HG02571 (cell line): ENCODE measurements around the gene UBAP1L.
"Not testable (repeated sequence)": the region's sequence is repeated elsewhere in the genome, so short reads cannot be mapped to it uniquely, and the experiment has no call there.

Source experiments
- ATAC-seq: cut with Tn5 transposase; IDR thresholded peaks from one replicate; pipeline ENCODE4 v1.9.1; 2021; ENCODE audit warnings: mild to moderate bottlenecking, moderate library complexity; ENCODE audit not compliant: unreplicated experiment

Gene UBAP1L

DNA sequence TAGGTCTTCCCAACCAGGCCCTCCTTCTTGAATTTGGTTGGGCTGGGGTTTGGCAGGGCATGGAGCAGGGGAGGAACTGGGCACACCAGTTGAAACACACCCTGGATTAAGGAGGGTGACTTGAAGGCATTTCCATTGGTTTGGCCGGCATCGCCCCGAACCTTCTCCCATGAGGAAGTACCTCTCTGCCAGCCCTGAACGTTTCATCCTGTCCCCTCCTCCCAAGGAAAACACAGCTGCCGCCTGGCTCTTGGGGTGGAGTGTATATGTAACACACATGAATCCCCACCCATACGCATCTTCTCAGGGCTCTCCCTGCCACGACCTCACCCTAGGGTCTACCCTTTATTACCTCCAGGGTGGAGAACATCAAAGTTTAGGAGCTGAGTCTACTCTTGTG, 14.6 kb downstream of the UBAP1L start:
- ATAC-seq: no peak

DNA sequence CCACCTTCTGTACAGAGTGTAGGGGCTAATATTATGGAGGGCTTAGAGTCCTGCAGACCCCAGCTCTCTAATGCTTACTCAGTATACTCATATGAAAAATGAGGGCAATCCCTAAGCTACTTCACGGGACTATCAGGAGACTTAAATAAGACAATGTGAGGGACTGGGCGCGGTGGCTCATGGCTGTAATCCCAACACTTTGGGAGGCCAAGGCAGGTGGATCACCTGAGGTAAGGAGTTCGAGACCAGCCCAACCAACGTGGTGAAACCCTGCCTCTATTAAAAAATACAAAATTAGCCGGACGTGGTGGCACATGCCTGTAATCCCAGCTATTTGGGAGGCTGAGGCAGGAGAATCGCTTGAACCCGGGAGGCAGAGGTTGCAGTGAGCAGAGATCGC, 15.2 kb downstream of the UBAP1L start:
- not testable (repeated sequence) for ATAC-seq

DNA sequence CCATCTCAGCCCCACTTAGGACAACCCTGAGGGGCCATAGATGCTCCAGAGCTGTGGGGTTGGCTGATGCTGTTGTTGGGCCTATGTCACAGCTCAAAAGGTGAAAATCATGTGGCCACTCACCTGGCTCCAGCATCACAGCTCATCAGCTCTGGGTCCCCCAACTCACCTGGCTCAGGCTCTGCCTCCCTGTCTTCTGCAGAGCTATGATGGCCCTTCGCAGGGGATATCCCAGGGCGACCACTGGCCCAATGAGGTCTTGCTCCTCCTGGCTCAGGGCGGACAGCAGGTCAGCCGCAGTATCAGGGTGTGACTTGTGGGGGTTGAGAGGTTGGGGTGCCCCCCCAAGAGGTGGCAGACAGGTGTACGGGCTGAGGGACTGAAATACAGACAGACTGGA, 15.7 kb downstream of the UBAP1L start:
- no peak for ATAC-seq

DNA sequence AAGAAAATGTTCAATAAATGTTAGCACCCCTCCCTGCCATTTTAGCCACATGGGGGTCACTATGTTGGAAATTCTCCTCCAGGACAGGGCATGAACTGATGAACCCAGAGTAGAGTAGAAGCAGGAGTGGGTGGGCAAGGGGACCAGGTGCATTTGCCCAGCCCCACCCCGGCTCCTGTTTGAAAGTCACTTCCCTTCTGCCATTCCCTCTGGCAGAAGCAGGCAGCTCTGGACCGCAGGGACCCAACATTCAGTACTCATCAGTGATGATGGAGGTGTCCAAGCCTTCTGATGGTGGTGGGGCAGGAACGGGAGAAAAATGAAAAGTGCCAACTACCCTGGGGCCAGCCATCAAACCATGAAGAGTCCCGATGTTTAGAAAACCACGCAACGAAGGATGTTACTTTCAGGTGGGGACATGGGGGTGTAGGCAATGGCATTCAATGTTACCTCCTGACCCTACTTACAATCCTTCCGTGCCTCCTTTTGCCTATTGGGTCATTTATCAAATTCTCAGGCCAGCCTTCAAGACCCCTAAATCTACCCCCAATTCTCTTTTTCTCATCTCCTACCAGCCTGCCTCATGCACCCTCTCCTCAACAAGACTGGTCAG, 17.2 kb downstream of the UBAP1L start:
- ATAC-seq: no peak

DNA sequence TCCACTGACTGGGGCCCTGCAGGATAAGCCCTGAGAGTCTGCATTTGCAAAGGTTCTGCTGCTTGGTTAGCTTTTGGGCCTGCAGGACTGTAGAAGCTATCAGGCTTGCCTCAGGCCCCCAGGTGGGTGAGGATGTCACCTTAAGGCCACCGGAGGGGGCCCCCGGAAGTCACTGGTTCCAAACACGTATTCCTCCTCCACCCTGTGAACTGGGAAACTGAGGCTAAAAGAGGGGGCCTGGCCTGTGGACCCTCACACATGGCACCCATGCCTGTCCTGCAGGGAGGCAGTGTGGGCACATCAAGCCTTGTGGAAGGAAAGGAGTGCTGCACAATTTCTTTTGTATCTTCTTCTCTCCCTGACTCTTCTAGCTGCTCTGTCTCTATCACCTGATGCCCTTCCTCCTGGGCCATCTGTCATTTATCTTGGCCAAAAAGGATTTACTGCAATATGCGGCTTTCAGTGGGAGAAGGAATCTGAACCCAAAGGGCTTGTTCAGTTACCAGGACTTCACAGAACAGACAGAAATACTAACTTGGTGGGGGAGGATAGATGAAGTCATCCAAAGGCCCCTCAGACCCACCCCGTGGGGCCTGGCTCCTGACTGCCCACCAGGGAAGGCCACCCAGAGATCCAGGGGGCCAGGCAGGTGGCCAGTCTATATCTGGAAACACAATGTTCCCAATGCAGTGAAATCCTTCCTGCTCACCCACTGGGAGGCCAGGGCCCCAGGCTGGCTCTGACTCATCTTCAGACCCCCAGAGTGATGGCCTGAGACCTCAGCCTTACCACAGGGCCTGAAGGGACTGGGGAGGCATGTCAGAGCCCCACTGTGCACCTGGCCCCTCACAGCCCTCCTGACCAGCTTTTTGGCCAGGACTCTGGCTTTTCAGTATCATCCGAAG, 18.3 kb downstream of the UBAP1L start:
- ATAC-seq: no peak

DNA sequence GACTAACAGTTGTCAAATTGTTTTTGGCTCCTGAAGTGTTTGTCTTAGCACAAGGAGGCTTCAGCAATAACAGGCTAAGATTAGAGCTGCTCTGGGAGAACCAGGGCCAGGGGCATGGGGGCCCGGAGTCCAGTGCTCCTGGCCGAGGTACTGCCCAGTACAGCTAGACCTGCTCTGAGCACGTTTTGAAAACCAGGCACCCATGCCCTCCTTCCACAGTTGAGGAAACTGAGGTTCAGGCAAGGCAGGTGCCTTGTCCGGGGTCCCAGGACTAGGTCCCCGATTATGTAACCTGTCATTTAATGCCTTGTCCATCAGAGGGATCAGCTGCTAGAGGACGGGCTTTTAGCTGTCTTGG, 19.3 kb downstream of the UBAP1L start:
- no peak for ATAC-seq

DNA sequence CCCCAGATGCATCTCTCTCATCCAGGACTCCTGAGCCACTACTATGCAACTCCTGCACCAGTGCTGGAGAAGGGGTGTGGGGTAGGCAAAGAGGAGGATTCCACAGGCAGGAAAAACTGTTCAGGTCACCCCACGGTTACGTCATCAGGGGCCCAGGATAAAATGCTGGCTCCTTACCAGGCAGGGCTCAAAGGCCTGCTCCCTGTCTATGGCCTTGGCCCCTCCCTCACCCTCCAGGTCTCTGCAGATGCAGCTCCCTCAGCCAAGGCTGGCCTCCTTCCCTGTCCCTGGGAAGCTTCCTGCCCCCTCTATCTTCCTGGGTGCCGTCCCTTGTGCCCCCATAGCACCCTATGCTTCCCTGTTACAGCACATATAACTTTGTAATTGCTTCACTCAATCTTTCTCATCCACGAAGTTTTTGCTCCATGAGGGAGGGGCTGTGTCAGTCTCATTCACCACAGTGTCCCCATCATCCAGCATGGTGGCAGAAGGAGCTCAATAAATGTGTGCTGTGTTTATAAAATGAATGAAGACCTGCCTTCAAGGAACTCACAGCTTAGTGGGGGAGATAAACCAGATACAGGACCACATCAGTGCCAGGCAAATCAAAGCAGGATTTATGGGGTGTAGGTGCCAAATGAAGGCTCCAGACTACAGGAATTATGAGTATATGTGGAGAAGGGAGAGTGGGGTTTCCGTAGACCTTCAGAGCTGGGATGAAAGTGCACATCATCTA, 19.8 kb downstream of the UBAP1L start:
- ATAC-seq: no peak

DNA sequence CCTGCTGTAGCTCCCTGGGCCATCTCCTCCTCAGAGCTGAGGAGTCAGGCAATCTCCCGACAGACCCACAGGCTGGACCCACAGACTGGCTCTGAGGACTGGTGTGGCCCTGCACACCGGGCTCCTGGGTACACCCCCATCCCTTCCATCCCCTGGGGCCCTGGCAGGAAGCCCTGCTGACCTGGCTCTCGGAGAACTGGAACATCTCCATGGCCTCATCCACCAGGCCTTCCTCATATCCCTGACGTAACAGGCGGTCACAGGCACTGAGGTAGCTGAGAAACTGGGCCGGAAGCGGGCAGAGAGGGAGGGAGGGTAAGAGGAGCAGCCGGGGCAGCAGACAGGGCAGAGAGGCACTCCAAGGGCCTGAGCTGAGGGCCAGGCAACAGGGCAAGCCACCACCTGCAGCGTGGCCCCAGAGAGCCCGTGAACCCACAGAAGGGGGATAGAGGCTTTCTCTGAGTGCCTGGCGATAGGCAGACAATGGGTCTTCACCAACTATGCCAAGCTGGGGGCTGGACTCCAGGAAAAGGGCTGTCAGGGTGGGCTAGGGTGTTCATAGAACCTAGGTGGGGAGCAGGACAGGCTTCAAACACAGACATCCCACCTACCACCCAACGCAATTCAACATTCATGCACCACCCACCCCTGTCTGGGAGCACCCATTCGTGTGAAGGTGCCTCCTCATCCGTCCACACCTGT, 20.6 kb downstream of the UBAP1L start:
- no peak for ATAC-seq

DNA sequence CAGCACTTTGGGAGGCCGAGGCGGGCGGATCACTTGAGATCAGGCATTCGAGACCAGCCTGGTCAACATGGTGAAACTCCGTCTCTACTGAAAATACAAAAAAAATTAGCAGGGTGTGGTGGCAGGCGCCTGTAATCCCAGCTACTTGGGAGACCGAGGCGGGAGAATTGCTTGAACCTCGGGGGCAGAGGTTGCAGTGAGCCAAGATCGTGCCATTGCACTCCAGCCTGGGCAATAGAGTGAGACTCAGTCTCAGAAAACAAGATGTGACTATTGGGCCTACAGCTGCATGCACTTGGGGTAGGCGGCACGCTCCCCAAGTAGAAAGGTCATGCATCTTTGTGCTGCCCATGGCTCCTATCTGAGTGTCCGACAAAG, 21.2 kb downstream of the UBAP1L start:
- not testable (repeated sequence) for ATAC-seq

DNA sequence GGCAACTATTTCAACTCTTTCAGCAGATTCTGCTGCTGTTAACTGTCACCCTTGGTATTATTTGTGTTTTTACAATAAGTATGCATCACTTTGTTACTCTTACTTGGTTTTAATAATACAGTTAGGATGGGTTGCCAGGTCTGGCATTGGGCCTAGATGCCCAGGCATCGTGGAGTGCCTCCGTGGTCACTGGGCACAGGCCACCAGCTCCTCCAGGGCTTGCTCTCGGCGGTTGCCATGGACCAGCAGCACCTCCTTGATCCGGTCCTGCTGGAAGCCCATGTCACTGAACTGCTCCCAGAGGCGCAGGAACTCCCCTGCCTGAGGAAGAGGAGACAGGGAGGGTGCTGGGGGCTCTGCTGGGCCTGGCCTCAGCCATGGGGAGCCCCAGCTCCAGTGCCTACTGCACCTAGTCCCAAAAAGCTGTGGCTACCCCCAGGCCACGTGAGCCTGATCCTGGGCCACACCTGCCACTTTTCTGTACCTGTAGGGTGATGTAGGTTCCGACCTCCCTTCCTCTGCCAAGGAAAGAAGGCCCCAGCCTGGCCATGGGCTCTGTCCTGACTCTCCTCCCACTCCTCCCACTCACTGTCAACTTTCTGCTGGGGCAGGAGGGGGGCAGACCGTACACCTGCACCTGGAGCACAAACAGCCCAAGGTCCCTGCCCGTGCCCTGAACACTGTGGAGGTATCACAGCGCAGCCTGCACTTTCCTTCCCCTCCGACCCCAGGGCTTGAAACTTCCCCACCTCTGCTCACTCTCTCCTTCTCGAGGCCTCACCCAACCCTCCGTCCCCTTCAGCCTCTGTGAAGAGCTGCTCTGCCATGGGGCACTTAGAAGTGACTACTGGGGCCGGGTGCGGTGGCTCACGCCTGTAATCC, 21.8 kb downstream of the UBAP1L start:
- ATAC-seq: no peak

DNA sequence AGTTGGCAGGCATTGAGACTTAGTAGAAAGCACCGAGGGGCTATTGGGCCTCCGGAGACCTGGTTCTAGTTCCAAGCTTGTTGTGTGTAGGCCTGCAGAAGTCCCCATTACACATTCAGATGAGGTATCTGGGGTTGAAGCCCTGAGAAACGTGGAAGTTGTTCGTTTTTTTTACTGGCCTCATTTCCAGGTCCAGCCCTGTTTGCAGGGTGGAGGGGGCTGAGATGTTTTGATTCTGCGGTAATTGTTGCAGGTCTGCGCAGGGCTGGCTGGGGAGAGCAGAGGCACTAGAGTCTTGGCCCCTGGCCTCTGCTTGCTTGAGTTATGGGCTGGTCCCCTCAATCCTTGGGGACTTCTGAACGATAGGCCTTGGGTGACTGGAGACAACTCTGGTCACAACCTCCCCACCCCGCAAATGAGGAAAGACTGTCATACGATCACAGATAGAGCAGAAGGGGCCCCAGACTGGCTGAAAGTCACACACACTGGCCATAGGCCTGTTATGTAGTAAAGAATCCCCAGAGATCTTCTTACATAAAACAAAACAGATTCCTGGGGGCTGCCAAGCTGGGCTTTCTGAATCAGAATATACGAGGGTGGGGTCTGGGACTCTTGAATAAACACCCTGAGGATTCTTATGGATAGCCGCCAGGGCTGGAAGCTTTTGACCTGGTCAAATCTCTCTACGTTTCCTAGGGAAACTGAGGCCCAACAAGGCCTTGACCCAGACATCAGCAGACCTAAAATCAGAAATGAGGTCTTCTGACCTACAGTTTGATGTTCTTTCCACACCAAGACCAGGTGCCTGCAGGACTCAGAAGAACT, 22.8 kb downstream of the UBAP1L start:
- ATAC-seq: no peak

DNA sequence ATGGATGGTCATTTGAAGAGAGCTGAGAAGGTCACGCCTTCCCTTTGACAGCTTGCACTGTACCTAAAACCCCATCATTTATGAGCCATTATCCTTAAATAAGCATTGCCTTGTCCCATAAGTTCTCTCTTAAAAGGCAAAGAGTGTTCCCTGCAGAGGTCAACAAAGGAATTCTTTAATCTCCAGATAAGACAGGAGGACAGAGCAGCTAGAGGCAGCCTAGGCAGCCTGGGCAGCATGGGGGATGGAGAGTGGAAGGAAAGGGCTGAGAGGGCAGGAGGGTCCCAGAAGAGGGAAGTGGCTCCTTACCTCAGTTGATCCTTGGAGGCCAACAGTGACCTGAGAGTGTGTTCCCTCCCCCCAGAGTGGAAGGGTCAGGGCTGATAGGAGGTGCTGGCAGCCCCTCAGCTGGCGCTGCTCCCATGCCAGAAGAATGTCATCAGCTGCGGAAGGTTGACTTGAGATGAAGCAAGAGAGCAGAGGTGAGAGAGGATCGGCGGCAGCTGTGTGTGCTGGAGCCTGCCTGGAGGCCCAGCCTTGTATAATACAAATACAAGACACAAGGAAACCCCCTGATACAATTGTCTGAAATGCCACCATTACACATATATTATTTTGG, 25.7 kb downstream of the UBAP1L start:
- no peak for ATAC-seq

DNA sequence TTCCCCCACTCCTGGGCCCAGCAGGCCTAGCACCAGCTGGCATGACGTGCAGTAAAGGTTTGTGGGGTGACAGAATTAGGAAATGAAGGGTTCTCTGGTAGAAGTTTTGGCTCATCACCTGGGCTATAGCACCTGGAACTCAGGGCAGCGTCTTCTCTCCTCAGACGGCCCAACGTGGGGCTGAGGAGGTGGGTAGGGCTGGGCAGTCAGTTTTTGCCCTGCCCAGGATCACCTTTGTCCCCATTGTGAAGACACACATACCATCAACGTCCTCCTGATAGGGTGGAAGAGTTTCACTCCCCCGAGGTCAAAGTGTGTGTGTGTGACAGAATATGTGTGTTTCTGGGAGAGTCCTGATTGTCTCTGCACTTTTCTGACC, 26.4 kb downstream of the UBAP1L start:
- no peak for ATAC-seq

DNA sequence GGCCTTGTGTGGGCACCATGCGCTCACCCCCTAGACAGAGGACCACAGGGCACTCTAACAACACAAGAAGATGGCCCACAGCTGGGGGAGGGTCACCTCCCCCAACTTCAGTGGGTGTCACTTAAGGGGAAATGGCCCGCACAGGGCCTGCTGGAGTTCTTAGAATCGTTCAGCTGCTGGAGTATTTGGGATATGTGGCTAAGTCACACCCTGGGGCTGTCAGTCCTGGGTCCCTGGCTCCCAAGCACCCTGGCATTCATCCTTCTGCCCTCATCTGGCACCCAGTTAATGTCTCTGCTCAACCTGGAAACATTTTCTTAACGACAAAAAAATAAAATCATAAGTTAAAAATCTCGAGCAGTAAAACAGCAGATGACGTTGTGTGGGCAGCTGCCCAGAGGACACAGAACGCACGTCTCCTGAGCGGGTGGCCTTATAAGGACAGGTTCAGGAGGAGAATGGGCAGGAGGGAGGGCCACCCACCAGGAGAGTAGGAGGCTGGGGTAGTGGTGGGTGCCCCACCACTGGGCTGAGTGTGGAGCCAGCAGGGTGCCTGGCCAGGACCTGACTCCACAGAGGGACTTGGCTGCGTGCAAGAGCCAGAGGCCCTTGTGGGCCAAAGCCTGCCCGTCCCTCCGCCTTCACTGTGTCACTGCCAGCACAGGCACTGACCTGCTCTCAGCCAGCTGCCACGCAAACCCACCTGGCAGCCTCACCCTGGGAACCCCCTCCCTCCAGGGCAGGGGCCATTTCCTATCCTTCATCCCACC, 26.9 kb downstream of the UBAP1L start:
- no peak for ATAC-seq

DNA sequence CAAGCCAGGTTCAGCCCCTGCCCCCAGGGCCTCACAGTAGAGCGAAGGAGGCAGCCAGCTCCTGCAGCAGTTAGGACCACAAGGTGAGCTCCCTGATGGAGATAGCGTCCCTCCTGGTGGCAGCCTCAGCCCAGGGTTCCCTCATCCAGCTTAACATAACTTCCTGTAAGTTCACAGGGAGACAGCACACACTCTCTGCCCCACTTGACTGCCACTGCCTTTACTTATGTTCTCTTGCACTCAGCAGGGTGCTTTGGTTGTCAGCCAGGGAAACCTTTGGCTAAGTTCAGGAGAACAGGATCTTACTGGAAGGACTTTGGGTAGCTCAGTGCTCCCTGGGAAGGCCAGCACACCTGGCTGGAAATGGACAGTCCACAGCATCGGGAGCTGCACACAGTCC, 27.6 kb downstream of the UBAP1L start:
- ATAC-seq: no peak

DNA sequence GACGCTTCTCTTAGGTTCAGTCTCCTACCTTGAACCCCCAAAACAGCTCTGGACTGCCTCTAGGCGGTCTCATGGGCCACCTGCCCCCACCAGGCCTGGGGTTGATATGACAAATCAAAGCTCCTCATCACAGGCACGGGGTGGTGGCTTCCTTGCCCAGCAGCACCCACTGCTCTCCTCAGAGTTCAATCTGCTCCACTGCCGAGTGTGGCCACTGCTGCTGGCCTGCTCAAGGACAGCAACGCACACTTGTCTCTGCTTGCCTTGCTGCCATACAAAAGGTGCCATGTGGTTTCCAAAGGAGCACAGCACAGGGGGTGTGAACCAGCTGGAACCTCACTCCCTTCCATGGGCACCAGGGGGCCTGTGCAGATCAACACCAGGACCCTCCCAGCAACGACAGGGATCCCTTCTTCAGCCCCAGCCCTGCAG, 28.3 kb downstream of the UBAP1L start:
- ATAC-seq: no peak

DNA sequence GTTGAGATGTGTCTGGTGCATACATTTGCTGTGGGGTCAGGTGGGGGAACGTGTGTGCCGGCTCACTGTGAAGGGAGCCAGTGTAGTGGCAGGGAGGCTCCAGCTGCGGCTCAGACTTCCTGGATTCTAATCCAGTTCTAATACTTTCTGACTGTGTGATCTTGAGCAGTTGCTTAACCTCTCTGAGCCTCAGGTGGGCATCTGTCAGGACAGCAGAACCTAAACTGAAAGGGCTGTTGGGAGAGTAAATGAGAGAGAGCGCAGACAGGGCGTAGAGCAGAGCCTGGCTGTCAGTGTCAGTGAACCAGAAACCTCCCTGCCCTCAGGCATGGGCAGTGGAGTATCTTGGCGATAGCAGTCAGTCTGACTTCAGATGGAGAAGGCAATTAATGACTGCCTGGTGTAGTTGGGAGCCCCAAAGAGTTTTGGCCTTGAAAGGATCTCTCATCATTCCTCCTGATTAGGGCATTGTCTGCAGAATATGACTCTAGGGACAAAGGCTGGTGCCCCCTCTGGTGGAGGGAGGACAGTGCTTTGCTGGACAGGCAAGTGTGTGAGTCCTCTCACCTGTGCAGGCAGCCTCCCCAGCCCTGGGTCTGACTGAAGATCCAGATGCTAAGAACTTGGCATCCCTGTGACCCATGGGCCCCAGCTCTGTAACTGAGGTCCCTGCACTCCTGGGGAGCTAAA, 28.9 kb downstream of the UBAP1L start:
- no peak for ATAC-seq
